Measurements from ENCODE around the gene AGXT. TPM values are rescaled to one million over a fixed set of nuclear protein-coding genes. Genes with fewer than 3 reads are reported as not detected.

The AGXT gene
- total RNA-seq, 1 donor: not detected

- peak; percentile 80 for DNase-seq (ENCODE audit: insufficient read length, low spot score, missing footprints)
- Histone ChIP-seq H3K4me2 (ENCODE audit: insufficient read depth, low read length) (no peak overlapping the region), H4K20me1 (ENCODE audit: insufficient read depth, low read length) (no peaks in the 10 kb centered on the region), H3K4me1 (ENCODE audit: insufficient read depth, low read length) (no peaks in the 10 kb centered on the region), H2AFZ (ENCODE audit: low read length) (no peak overlapping the region), H3K9me3 (ENCODE audit: low read depth, low read length) (no peaks in the 10 kb centered on the region), H3K36me3 (ENCODE audit: insufficient read depth, low read length) (no peaks in the 10 kb centered on the region), H3K79me2 (ENCODE audit: insufficient read depth, low read length) (no peaks in the 10 kb centered on the region), H3K4me3 (ENCODE audit: insufficient read depth, low read length) (no peak overlapping the region), H3K27me3 (ENCODE audit: insufficient read depth, low read length) (peaks cover 3% of the 10 kb centered on the region), H3K27ac (ENCODE audit: low read depth, low read length) (no peak overlapping the region)
- TF ChIP-seq, protein P1, sequence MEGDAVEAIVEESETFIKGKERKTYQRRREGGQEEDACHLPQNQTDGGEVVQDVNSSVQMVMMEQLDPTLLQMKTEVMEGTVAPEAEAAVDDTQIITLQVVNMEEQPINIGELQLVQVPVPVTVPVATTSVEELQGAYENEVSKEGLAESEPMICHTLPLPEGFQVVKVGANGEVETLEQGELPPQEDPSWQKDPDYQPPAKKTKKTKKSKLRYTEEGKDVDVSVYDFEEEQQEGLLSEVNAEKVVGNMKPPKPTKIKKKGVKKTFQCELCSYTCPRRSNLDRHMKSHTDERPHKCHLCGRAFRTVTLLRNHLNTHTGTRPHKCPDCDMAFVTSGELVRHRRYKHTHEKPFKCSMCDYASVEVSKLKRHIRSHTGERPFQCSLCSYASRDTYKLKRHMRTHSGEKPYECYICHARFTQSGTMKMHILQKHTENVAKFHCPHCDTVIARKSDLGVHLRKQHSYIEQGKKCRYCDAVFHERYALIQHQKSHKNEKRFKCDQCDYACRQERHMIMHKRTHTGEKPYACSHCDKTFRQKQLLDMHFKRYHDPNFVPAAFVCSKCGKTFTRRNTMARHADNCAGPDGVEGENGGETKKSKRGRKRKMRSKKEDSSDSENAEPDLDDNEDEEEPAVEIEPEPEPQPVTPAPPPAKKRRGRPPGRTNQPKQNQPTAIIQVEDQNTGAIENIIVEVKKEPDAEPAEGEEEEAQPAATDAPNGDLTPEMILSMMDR (IDR thresholded peaks at IDR 0.05; ENCODE audit: extremely low read depth, low read depth, low read length): no peak
Observed at GRCh38 chr2:240928476-240929363, 60.1 kb downstream of the AGXT start.

DNA sequence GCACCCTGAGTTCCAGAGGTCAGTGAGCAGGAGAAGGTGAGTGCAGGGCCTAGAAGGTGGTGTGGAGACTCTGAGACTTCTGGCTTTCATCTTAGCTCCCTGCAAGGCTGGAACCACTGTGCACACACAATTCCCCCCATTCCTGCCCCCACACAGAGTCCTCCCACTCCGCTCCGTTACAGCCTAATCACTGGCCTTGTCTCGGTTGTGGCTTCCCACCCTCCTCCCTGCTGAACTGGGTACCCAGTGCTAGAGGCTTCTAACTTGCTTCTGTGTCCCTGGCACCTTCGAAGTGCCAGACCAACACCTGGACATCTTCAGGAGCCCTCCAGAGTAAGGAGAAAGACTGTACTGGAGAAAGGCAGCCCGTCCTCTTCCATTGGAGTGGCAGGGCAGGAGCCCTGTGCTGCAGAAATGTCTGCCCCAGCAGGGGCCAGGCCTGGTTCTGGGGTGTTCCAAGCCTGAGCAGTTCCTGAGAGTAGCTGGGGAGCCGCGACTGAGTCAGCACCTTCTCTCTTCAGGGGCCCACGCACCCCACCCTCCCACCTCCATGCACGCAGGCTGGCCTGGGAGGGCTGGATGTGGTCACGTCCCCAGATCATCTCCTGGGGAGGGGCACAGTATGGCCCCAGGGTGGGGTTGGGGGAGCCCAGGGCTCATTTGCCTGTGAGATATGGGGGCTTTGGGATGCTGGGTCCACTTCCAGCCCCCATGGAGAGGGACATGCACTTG lies 60.9 kb downstream of the AGXT start:
- Histone ChIP-seq H3K4me1 (ENCODE audit: insufficient read depth, low read length) (no peaks in the 10 kb centered on the region), H3K4me2 (ENCODE audit: insufficient read depth, low read length) (no peak overlapping the region), H3K27ac (ENCODE audit: low read depth, low read length) (no peak overlapping the region), H2AFZ (ENCODE audit: low read length) (no peak overlapping the region), H3K27me3 (ENCODE audit: insufficient read depth, low read length) (peaks cover 3% of the 10 kb centered on the region), H3K9me3 (ENCODE audit: low read depth, low read length) (no peaks in the 10 kb centered on the region), H3K79me2 (ENCODE audit: insufficient read depth, low read length) (no peaks in the 10 kb centered on the region), H4K20me1 (ENCODE audit: insufficient read depth, low read length) (no peaks in the 10 kb centered on the region), H3K36me3 (ENCODE audit: insufficient read depth, low read length) (no peaks in the 10 kb centered on the region), H3K4me3 (ENCODE audit: insufficient read depth, low read length) (no peak overlapping the region)
- TF ChIP-seq, protein P1 (IDR thresholded peaks at IDR 0.05; ENCODE audit: extremely low read depth, low read depth, low read length): no peak
- DNase-seq (ENCODE audit: insufficient read length, low spot score, missing footprints): peak; percentile 69

Other genes starting within 250 kb of the AGXT start
- 1.1 and 1.5 TPM in 2 replicates for gene GPR35, start 243.3 kb upstream of the AGXT start, total RNA-seq
- not detected in 2 replicates for gene AQP12B, start 185.9 kb upstream of the AGXT start, total RNA-seq
- not detected in 2 replicates for gene AQP12A, start 177.0 kb upstream of the AGXT start, total RNA-seq
- under 0.01 TPM in 1 of 2 replicates, not detected in the other for gene KIF1A, start 48.6 kb upstream of the AGXT start, total RNA-seq
- not detected in 2 replicates for gene MAB21L4, start 27.3 kb downstream of the AGXT start, total RNA-seq
- under 0.01 TPM in 2 replicates for gene CROCC2, start 37.5 kb downstream of the AGXT start, total RNA-seq
- 94.8 and 127 TPM in 2 replicates for gene SNED1, start 129.8 kb downstream of the AGXT start, total RNA-seq
- 20.3 and 30.0 TPM in 2 replicates for gene MTERF4, start 233.5 kb downstream of the AGXT start, total RNA-seq

Measured in osteoblast (primary cell).